Measurements from ENCODE around the gene SPAG16.

SPAG16 gene

DNA sequence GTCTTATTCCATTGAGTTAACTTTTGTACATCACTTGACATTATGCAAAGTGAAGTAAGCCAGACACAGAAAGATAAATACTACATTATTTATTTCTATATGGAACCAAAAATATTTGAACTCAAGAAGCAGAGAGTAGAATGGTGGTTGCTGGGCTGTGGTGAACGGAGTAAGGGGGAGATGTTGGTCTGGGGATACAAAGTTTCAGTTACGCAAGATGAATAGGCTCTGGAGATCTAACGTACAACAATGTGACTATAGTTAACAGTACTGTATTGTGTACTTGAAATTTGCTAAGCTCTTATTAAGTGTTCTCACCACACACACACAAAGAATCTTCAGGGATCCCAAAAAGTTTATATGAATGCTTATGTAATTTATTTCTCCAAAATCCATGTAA, 1001.7 kb downstream of the SPAG16 start:
- H3K4me3 ChIP-seq (ENCODE audit: low read length) = no peak overlapping the region
- DNase-seq (ENCODE audit: low read depth) = no peak
- TF ChIP-seq, protein P1, sequence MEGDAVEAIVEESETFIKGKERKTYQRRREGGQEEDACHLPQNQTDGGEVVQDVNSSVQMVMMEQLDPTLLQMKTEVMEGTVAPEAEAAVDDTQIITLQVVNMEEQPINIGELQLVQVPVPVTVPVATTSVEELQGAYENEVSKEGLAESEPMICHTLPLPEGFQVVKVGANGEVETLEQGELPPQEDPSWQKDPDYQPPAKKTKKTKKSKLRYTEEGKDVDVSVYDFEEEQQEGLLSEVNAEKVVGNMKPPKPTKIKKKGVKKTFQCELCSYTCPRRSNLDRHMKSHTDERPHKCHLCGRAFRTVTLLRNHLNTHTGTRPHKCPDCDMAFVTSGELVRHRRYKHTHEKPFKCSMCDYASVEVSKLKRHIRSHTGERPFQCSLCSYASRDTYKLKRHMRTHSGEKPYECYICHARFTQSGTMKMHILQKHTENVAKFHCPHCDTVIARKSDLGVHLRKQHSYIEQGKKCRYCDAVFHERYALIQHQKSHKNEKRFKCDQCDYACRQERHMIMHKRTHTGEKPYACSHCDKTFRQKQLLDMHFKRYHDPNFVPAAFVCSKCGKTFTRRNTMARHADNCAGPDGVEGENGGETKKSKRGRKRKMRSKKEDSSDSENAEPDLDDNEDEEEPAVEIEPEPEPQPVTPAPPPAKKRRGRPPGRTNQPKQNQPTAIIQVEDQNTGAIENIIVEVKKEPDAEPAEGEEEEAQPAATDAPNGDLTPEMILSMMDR (conservative IDR thresholded peaks at IDR 0.05; ENCODE audit: low read length) = no peak

DNA sequence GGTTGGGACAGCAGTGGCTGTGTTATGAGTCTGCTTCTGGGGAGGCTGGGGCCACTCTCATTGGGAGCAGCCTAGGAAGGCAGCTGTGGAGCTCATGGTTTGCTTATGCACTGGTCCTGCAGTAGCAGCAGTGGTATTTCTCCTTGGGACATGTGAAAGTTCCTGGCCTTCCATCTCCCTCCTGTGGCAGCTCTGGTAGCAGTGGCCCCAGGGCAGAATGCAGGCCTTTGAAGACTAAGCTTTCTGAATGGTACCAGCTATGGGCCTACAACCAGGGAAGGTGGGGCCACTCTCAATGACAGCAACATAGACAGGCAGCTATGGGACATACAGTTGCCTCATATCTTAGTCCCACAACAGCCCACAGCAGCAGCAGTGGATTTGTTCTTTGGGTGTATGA, 1009.3 kb downstream of the SPAG16 start:
- H3K4me3 ChIP-seq (ENCODE audit: low read length) = no peak overlapping the region
- TF ChIP-seq, protein P1 (conservative IDR thresholded peaks at IDR 0.05; ENCODE audit: low read length) = no peak
- DNase-seq (ENCODE audit: low read depth) = no peak

DNA sequence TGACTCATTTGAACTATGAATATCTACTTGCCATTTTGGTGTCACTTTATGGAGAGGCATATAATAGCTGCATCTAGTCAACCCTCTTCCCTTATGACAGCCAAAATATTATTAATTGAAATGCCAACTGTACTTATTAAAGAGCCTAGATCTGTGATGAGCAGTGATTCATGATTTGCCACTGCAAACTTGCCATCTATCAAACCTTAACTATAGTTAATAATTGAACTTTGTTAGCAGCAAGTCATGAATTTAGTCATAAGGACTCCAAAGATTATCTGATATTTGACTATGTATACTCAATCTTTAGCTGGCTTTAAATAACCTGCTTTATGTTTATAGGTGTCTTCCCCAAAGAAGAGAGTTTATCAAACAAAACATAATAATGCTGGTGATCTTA, 1010.2 kb downstream of the SPAG16 start:
- DNase-seq (ENCODE audit: low read depth) = no peak
- TF ChIP-seq, protein P1 (conservative IDR thresholded peaks at IDR 0.05; ENCODE audit: low read length) = no peak
- H3K4me3 ChIP-seq (ENCODE audit: low read length) = no peak overlapping the region

DNA sequence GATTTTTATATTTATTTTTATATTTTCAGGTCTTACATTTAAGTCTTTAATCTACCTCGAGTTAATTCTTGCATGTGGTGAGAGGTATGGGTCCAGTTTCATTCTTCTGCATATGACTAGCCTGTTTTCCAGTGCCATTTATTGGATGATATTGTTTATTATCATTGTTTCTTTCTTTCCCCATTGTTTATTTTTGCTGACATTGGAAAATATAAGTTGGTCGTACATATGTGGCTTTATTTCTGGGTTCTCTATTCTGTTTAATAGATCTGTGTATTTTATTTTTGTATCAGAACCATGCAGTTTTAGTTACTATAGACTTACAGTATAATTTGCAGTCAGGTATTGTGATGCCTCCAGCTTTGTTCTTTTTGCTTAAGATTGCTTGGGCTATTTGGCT, 1013.2 kb downstream of the SPAG16 start:
- no peak overlapping the region for H3K4me3 ChIP-seq (ENCODE audit: low read length)
- TF ChIP-seq, protein P1 (conservative IDR thresholded peaks at IDR 0.05; ENCODE audit: low read length) = no peak
- DNase-seq (ENCODE audit: low read depth) = no peak

DNA sequence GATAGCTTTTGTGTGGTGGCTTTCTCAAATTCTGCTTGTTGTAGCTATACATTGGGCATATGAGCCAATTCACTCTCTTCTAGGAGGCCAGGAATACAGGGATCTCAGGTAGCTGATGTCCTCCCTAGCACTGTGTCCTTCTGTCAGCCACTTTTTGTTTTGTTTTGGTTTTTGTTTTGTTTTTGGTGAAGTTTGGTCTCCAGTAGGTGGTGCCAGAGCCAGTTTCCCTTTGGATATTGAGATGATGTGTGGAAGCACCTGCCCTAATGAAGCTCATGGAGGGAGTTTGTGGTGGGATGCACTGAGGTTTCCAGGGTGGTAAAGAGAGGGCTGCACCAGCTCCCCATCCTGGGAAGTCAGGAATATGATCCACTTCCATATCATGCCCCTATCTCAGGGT, 1026.1 kb downstream of the SPAG16 start:
- TF ChIP-seq, protein P1 (conservative IDR thresholded peaks at IDR 0.05; ENCODE audit: low read length) = no peak; the same call in 1 of the 2 replicates
- H3K4me3 ChIP-seq (ENCODE audit: low read length) = no peak overlapping the region
- no peak for DNase-seq (ENCODE audit: low read depth)

DNA sequence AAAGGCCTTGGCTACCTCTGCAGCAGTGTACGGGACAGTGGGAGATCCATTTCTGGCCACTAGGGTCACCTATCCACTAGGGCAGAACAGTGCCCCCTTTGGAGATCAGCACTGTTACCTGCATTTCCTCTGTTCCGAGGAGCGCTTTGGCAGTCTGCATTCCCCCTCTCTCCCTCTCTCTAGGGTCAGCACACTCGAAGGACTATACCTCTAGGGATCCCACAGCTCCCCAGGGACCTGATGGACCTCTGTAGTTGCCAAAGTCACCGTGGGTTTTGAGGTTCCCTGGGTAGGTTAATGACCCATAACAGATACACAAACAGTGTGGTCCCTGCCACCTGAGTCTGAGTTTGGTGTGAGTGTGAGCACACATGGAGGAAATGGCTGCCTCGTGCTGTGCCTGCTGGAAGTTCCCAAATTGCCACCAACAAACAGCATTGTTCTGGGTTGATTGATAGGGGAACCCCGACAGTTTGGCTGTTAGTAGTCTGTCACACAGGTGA, 1026.8 kb downstream of the SPAG16 start:
- TF ChIP-seq, protein P1 (conservative IDR thresholded peaks at IDR 0.05; ENCODE audit: low read length) = no peak
- DNase-seq (ENCODE audit: low read depth) = no peak
- H3K4me3 ChIP-seq (ENCODE audit: low read length) = no peak overlapping the region

DNA sequence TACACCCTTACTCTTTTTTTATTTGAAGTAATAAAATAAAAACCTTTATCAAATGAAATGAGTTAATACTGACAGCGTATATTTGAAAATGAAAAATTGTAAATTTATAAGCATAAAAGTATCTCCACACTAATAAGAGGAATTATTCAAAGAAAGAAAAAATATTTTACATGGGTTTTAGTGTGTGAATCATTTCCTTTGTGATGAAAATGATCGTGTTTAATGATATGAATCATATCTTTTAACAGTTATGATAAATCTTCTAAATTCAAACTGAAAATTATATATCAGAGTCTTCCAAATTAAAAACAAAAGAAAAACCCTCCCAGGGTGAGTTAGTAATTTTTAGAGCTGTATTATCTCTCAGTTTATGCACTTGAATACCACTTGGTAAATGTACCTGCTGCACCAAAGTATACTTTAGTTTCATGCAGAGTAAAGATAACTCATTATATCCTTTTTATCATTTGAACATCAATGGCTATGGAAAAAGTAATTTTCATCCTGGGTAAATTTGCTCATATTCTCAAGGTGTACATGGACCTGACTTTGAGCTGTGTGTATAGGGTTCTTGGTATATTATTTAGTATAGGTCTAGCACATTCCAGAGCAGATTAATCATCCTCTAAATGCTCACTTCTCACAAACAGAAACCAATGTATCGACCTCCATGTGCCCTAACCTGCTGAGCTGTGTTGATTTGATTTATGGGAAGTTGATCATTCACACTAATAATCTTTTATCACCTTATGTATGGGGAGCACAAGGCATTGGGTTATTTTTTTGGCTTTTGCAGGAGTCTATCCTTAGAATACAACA, 1027.9 kb downstream of the SPAG16 start:
- TF ChIP-seq, protein P1 (conservative IDR thresholded peaks at IDR 0.05; ENCODE audit: low read length) = no peak
- no peak overlapping the region for H3K4me3 ChIP-seq (ENCODE audit: low read length)
- DNase-seq (ENCODE audit: low read depth) = no peak

Data from AG10803 (cell line).